ENCODE data around the gene LSM3.

GRCh38 chr3:14235912-14236295 lies 57.3 kb downstream of the LSM3 start:
- TF ChIP-seq, protein P1, sequence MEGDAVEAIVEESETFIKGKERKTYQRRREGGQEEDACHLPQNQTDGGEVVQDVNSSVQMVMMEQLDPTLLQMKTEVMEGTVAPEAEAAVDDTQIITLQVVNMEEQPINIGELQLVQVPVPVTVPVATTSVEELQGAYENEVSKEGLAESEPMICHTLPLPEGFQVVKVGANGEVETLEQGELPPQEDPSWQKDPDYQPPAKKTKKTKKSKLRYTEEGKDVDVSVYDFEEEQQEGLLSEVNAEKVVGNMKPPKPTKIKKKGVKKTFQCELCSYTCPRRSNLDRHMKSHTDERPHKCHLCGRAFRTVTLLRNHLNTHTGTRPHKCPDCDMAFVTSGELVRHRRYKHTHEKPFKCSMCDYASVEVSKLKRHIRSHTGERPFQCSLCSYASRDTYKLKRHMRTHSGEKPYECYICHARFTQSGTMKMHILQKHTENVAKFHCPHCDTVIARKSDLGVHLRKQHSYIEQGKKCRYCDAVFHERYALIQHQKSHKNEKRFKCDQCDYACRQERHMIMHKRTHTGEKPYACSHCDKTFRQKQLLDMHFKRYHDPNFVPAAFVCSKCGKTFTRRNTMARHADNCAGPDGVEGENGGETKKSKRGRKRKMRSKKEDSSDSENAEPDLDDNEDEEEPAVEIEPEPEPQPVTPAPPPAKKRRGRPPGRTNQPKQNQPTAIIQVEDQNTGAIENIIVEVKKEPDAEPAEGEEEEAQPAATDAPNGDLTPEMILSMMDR (IDR thresholded peaks at IDR 0.05; ENCODE audit: low read length) = no peak
- no peak for TF ChIP-seq EZH2 (IDR thresholded peaks at IDR 0.05; ENCODE audit: borderline replicate concordance, low read length)

Data from OCI-LY1 (cell line).